Thymus (tissue), 11 donors: ENCODE data around the gene KIAA1958. TPM values are rescaled to one million over a fixed set of nuclear protein-coding genes. Genes with fewer than 3 reads are reported as not detected.
"Not testable (repeated sequence)": the region's sequence is repeated elsewhere in the genome, so short reads cannot be mapped to it uniquely, and the experiment has no call there.

Source experiments
- DNase-seq, 9 donors: peaks; one replicate each; pipeline ENCODE4 v3.0.0-alpha.2; 2013; ENCODE audit warnings: low spot score in 9 of 9, low read depth in 6 of 9, missing footprints in 1 of 9
- H3K27ac ChIP-seq, 2 donors: one replicate each; pipeline ENCODE4 v1.5.1; 2013; ENCODE audit warnings: control low read depth in 1 of 2, low read depth in 1 of 2, low read length in 1 of 2, mild to moderate bottlenecking in 1 of 2, moderate library complexity in 1 of 2
- H3K27me3 ChIP-seq, 2 donors: one replicate each; pipeline ENCODE4 v1.5.1; 2013; ENCODE audit warnings: low read length in 1 of 2; ENCODE audit not compliant: control insufficient read depth in 2 of 2, insufficient read depth in 1 of 2
- H3K36me3 ChIP-seq, 2 donors: one replicate each; pipeline ENCODE4 v1.5.1; 2013; ENCODE audit warnings: low read length in 1 of 2, mild to moderate bottlenecking in 1 of 2, moderate library complexity in 1 of 2; ENCODE audit not compliant: control insufficient read depth in 2 of 2, insufficient read depth in 2 of 2
- H3K4me1 ChIP-seq, 2 donors: one replicate each; pipeline ENCODE4 v1.5.1; 2013; ENCODE audit warnings: low read length in 2 of 2; ENCODE audit not compliant: control insufficient read depth in 2 of 2, insufficient read depth in 2 of 2
- H3K4me3 ChIP-seq, 2 donors: one replicate each; pipeline ENCODE4 v1.5.1; 2013; ENCODE audit warnings: low read length in 2 of 2, control low read depth in 1 of 2, mild to moderate bottlenecking in 1 of 2
- H3K9me3 ChIP-seq, 2 donors: one replicate each; pipeline ENCODE4 v1.5.1; 2013; ENCODE audit warnings: low read length in 1 of 2, mild to moderate bottlenecking in 1 of 2; ENCODE audit not compliant: control insufficient read depth in 2 of 2, insufficient read depth in 1 of 2
- WGBS: extraction: QIAGEN DNeasy Blood & Tissue Kit; methylation state at CpG from one replicate; pipeline ENCODE4 v1.1.7; 2013; 5-methylcytosine and 5-hydroxymethylcytosine counted together
- polyA plus RNA-seq: library from polyadenylated mRNA; stranded (reverse); fragments of 200-250 nt; gene quantifications from one replicate; pipeline ENCODE4 v1.2.3, GENCODE V29; 2013
- total RNA-seq: library from RNA; stranded (reverse); fragments of 120-200 nt; gene quantifications from one replicate; pipeline ENCODE4 v1.2.4, GENCODE V29; 2013
- donor health status: healthy.

Gene KIAA1958
- total and polyA plus RNA-seq, 2 donors = 1.8 to 3.6 TPM

- Histone ChIP-seq H3K27ac (no peak overlapping the region), H3K4me1 (no peaks in the 10 kb centered on the region), H3K36me3 (no peaks in the 10 kb centered on the region), H3K27me3 (no peaks in the 10 kb centered on the region), H3K4me3 (no peak overlapping the region), H3K9me3 (no peaks in the 10 kb centered on the region)
- no peak for DNase-seq
- WGBS = 82% methylated on average over 7 of the region's 7 CpGs
Measured at GRCh38 chr9:112582371-112583262, 96.0 kb downstream of the KIAA1958 start.

GRCh38 chr9:112586599-112587155 lies 100.0 kb downstream of the KIAA1958 start:
- no peak overlapping the region for H3K27ac ChIP-seq
- H3K4me3 ChIP-seq = no peak overlapping the region
- no peaks in the 10 kb centered on the region for H3K36me3 ChIP-seq
- H3K4me1 ChIP-seq = no peaks in the 10 kb centered on the region
- H3K9me3 ChIP-seq = no peaks in the 10 kb centered on the region
- no peaks in the 10 kb centered on the region for H3K27me3 ChIP-seq
- no peak for DNase-seq
- WGBS = 98% methylated on average over 4 of the region's 4 CpGs

GRCh38 chr9:112591875-112592274 lies 105.2 kb downstream of the KIAA1958 start:
- WGBS = 97% methylated on average over 8 of the region's 8 CpGs
- H3K4me1 ChIP-seq, H3K27me3 ChIP-seq, H3K4me3 ChIP-seq, DNase-seq, H3K36me3 ChIP-seq, H3K9me3 ChIP-seq, H3K27ac ChIP-seq: not testable (repeated sequence)

GRCh38 chr9:112599732-112600131 lies 113.1 kb downstream of the KIAA1958 start:
- Histone ChIP-seq H3K9me3 (no peaks in the 10 kb centered on the region), H3K36me3 (no peaks in the 10 kb centered on the region), H3K4me1 (no peaks in the 10 kb centered on the region), H3K4me3 (no peak overlapping the region), H3K27me3 (no peaks in the 10 kb centered on the region), H3K27ac (no peak overlapping the region)
- WGBS = over 99% methylated on average over 3 of the region's 3 CpGs
- no peak for DNase-seq

- H3K27me3 ChIP-seq = no peaks in the 10 kb centered on the region
- WGBS = 96% methylated on average over 2 of the region's 2 CpGs
- no peak overlapping the region for H3K27ac ChIP-seq
Measured at GRCh38 chr9:112601636-112602035, 115.0 kb downstream of the KIAA1958 start.

GRCh38 chr9:112604790-112605189 lies 118.2 kb downstream of the KIAA1958 start:
- H3K9me3 ChIP-seq = no peaks in the 10 kb centered on the region
- H3K36me3 ChIP-seq = no peaks in the 10 kb centered on the region
- no peak overlapping the region for H3K4me3 ChIP-seq
- H3K27me3 ChIP-seq = no peaks in the 10 kb centered on the region
- no peaks in the 10 kb centered on the region for H3K4me1 ChIP-seq
- H3K27ac ChIP-seq = no peak overlapping the region
- 98% methylated on average over 2 of the region's 2 CpGs for whole genome bisulfite sequencing
- DNase-seq = no peak

More at GRCh38 chr9:112601636-112602035, 115.0 kb downstream of the KIAA1958 start:
- H3K36me3 ChIP-seq = no peaks in the 10 kb centered on the region
- H3K9me3 ChIP-seq = no peaks in the 10 kb centered on the region
- DNase-seq = no peak
- H3K4me3 ChIP-seq = no peak overlapping the region
- no peaks in the 10 kb centered on the region for H3K4me1 ChIP-seq

GRCh38 chr9:112605518-112605917 lies 118.9 kb downstream of the KIAA1958 start:
- H3K36me3 ChIP-seq = no peaks in the 10 kb centered on the region
- no peak overlapping the region for H3K27ac ChIP-seq
- WGBS = 97% methylated on average over 1 of the region's 1 CpG
- H3K9me3 ChIP-seq = no peaks in the 10 kb centered on the region
- no peak for DNase-seq
- H3K4me1 ChIP-seq = no peaks in the 10 kb centered on the region
- no peaks in the 10 kb centered on the region for H3K27me3 ChIP-seq
- H3K4me3 ChIP-seq = no peak overlapping the region

- WGBS = 94% methylated on average over 2 of the region's 2 CpGs
- H3K4me1 ChIP-seq = no peaks in the 10 kb centered on the region
- no peaks in the 10 kb centered on the region for H3K36me3 ChIP-seq
- H3K27me3 ChIP-seq = no peaks in the 10 kb centered on the region
- no peak overlapping the region for H3K4me3 ChIP-seq
- DNase-seq = no peak
- no peaks in the 10 kb centered on the region for H3K9me3 ChIP-seq
- H3K27ac ChIP-seq = no peak overlapping the region
Measured at GRCh38 chr9:112605963-112606699, 119.5 kb downstream of the KIAA1958 start.

GRCh38 chr9:112608851-112609250 lies 122.2 kb downstream of the KIAA1958 start:
- Histone ChIP-seq H3K4me1 (no peaks in the 10 kb centered on the region), H3K27ac (no peak overlapping the region), H3K9me3 (no peaks in the 10 kb centered on the region), H3K4me3 (no peak overlapping the region), H3K36me3 (no peaks in the 10 kb centered on the region), H3K27me3 (no peaks in the 10 kb centered on the region)
- 100% methylated on average over 1 of the region's 1 CpG for WGBS
- DNase-seq = no peak
